ENCODE data around the gene TMSB10.
"Not testable (repeated sequence)": the region's sequence is repeated elsewhere in the genome, so short reads cannot be mapped to it uniquely, and the experiment has no call there.

The TMSB10 gene

DNA sequence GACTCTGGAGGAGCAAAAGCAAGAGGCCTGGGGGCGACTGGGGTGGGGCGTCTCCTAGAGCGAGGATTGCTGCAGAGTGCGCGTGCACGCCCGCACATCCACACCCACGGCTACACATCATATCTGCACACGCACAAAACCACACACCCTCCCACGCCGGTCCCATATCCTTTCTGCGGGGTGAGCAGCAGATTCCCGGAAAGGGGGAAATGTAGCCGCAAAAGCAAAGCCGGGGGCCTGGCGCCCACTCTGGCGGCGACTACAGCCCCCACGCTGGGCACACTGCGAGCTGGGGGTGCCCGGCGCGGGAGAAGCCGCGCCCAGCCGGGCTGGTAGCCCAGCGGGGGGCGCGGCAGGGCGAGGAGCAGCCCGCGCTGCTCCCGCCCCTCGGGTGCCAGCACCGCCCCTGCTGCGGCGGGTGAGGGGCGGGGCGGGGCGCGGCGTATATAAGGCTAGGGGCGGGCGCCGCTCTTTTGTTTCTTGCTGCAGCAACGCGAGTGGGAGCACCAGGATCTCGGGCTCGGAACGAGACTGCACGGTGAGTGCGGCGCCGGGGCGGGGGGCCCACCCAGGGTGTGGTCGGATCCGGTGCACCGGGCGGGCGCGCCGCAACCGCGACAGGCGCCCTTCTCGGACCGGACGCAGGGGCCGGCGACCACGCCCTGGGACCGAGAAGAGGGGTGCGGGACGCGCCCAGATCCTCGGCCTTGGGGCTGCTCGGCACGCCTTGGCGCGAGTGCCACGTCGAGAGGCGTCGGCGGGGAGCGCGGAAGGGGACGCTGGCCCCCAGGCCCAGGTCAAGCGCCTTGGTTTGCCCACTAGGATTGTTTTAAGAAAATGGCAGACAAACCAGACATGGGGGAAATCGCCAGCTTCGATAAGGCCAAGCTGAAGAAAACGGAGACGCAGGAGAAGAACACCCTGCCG, at the start of gene TMSB10:
Gene TMSB10 (plus strand): TSS at position 476 of the 927 bp plus-strand sequence.
- ATAC-seq = peak; percentile 74 to 77

DNA sequence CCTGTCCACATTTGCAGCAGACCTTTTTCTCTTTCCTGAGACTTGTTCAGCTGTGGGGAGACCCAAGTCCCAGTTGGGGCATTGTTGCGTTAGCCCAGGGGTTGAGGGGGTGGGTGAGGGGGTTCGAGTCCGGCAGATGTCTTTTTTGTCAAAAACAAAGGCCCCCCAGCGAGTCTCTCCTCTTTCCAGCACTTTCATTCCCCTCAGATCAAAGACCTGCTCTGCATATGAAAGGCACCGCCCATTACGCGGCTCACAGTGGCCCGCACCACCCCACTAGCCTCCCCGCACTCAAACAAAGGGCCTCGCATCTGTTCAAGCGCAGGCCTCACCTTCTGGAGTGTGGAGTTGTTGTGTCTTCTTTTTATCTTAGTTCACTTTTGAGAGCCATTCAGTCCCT, 49.7 kb upstream of the TMSB10 start:
- no peak for ATAC-seq

DNA sequence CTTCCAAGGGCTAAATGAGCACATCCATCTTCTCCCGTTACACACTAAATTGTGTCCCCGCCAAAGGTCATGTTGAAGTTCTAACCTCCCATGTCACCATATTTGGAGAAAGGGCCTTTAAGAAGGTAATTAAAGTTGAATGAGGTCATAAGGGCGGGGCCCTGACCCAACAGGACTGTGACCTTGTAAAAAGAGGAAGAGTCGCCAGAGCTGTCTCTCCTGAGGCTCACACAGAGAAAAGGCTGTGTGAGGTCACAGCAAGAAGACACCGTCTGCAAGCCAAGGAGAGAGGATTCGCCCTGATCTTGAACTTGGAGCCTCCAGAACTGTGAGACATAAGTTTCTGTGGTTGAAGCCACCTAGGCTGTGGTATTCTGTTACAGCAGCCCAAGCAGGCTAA, 48.7 kb upstream of the TMSB10 start:
- peak; percentile 86 to 90 for ATAC-seq

DNA sequence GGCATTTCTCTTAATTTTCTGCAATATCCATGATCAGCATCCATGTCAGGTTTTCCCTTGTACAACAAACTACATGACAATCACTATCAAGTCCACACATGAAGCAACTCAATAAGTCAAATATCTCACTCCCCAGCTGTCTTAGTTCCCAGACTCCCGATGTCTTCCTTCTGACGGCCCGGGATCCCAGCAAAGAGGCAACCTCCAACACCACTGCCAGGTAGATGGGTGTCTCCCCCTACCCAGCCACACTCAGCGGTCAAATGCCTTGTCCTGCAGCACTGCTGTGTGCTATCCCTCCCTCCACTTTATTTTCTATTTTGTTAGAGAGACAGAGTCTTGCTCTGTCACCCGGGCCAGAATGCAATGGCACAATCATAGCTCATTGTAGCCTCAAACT, 47.9 kb upstream of the TMSB10 start:
- no peak for ATAC-seq

DNA sequence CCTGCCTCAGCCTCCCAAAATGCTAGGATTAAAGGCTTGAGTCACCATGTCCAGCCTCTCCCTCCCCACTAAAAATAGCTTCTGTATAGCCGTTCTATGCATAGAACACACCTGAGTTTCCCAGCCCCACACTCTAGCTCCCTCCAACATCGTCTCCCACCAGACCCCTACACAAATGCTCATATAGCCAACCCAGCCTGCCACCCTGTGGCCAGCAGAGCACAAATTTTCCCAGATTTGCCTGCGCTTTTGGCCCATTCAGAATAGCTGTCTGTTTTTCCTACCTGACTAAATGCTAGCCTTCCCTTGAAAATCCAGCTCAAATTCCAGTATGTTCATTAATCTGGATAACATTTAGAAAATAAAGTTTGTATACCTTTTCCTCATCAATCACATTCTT, 47.3 kb upstream of the TMSB10 start:
- no peak for ATAC-seq

DNA sequence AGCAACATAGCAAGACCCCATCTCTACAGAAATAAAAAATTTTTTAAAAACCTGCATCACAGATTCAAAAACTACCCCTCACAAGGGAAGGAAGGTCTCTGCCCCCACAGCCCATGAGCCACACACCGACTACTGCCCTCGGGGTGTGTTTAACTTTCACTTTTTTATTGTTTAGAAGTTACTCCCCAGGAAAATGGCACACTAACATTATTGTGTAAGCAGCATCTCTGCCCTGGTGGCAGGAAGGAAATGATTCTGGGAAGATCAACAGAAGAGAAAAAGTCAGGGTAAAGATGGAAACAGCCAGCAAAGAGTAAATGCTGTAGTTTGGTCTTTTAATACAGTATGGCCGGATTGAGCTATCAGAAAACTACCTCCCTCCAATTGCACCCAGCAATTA, 46.5 kb upstream of the TMSB10 start:
- no peak for ATAC-seq

DNA sequence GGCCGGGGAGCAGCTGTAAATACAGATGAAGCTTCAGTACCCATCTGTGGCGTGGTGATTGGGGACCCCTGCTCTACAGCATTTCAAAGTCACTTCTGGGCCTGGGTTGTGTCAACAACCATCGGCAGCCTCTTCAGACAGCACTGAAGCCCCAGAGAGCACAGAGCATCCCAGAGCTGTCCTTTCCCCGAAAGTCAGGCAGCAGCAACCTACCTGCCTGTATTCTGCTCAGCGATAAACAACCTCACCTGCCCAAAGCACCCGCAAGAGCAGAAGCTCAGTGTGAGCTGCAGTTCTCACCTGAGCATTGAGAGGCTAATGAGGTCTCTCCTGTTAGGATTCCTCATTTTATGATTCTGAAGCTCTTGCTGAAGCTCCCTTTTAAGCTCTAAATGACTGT, 43.9 kb upstream of the TMSB10 start:
- no peak for ATAC-seq

DNA sequence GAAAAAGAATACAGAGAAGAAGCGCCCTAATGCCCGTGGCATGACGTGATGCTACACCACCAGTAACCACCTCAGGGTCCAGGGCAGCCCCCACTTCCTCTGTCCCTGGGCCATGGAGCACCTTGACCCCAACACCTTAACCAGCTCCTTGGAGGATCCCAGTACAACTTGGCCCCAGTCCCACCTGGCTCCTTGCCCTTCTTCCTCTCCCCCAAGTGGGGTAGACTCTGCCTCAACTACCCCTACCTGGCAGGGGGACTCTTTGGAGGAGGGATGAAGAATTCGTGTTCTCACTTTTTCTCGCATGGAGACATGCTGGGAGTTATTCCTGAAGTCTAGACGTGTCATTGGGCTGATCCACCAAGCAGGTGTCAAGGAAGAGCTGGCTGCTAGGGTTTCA, 43.5 kb upstream of the TMSB10 start:
- no peak for ATAC-seq

DNA sequence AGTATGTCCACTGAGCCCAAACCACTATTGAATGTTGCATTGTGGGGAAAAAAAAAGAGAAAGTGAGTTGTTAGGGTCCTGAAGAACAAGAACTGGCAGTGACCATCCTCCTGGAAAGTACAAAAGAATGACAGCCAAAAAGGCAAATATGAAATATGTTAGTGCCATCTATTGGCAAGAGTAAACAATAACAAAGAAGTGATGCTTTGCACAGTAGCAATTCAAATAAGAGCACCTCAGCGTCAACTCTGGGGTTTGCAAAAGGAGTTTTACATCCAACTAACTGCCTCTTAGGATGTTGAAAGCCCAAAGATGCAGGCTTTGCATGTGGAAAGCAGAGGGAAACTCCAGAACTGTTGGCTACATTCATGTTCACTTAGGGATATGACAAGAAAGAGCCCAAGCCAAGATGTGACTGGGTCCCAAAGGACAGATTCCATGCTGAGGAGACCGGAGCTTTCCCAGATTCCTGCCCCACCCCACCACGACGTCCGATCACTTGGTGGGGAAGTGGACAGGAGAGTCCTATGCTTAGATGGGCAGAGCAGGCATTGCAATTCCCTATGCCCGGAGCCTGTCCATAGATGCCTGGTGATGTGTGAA, 40.2 kb upstream of the TMSB10 start:
- peak; percentile 41 to 67 for ATAC-seq

DNA sequence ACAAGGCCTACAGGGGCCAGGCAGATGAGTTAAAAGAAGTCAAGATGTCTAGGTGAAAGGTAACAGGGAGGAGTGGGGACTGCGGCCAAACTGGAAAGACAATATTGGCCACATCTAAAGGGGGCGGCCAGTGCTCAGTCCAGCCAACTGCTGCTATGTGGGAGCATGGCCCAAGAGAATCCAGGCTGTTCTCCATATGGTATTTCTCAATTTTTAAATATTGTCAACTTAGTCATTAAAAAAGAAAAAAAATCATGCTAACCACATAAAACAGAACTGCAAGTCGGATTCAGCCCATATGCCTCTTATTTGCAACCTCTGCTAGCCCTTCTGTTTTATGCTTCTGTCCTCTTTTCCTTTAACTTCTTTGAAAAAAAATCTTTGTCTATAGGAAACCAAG, 39.3 kb upstream of the TMSB10 start:
- ATAC-seq = no peak

DNA sequence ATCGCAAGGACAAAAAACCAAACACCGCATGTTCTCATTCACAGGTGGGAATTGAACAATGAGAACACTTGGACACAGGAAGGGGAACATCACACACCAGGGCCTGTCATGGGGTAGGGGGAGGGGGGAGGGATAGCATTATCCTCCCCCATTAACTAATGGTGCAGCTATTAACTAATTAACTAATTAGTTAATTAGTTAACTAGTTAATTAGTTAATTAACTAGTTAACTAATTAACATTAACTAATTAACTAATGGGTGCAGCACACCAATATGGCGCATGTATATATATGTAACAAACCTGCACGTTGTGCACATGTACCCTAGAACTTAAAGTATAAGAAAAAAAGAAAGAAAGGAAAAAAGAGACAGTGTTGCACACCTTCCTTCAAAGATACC, 37.1 kb upstream of the TMSB10 start:
- ATAC-seq = not testable (repeated sequence)

DNA sequence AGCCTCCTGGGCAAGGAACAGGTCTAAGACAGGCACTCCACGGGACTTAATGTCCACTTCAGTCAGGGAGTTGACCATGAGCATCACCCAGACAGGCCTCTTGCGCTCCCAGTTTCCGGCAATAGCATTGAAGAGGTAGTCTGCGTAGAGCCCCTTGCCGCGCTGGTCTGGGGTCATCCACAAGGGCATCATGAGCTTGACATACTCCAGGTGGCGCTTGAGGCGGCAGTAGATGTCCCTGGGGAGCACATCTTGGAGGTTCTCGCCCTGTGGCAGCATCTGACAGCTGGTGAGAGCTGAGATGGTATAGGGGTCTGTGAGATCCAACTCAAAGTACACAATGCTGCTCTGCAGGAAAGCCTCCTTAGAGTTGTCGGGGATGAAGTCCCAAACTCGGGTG, 35.1 kb upstream of the TMSB10 start:
- ATAC-seq = no peak

DNA sequence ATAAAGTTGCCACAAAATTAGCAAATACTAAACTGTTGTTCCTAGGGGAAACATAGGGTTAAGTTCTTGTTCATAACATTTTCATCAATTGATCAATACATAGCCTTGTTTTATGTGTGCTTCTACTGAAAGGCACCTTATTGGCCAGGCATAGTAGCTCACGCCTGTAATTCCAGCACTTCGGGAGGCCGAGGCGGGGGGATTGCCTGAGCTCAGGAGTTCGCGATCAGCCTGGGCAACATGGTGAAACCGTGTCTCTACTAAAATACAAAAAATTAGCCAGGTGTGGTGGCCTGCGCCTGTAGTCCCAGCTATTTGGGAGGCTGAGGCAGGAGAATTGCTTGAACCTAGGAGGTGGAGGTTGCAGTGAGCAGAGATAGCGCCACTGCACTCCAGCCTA, 32.8 kb upstream of the TMSB10 start:
- ATAC-seq = not testable (repeated sequence)

DNA sequence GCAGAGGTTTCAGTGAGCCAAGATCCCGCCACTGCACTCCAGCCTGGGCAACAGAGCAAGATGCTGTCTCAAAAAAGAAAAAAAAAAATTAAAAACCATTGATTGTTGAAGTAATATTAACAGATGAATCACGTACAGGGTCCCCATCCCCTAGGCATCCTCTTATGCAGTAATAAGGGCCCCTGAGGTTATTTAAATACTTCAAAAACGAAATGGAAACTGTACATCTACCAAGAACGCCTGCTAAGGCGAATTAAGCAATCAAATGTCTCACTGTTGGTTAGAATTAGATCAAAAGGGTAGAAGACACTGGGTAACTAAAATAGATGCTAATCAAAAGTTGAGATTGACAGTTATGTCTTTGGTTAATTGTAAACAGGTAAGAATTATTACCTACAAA, 32.1 kb upstream of the TMSB10 start:
- ATAC-seq = peak; percentile 73 to 81

DNA sequence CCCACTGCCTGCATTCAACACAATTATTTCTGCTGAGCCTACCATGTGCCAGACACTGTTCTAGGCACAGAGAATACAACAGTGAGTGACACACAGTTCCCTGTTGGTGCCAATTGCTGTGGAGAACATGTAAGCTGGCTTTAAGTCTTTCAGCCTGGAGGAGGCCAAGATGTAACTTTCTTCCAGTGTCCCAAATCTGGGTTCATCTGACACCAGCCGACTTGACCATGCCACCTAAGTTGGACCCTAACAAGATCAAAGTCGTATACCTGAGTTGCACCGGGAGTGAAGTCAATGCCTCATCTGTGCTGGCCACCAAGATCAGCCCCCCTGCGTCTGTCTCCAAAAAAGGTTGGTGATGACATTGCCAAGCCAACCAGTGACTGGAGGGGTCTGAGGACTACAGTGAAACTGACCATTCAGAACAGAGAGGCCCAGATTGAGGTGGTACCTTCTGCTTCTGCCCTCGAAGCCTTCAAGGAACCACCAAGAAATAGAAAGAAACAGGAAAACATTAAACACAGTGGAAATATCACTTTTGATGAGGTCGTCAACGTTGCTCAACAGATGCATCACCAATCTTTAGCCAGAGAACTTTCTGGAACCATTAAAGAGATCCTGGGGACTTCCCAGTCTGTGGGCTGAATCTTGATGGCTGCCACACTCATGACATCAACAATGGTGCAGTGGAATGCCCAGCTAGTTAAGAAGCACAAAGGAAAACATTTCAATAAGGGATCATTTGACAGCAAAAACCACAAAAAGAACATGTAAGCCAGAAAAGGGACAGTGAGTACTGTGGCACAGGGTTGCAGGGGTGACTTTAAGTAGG, 30.9 kb upstream of the TMSB10 start:
- no peak for ATAC-seq

DNA sequence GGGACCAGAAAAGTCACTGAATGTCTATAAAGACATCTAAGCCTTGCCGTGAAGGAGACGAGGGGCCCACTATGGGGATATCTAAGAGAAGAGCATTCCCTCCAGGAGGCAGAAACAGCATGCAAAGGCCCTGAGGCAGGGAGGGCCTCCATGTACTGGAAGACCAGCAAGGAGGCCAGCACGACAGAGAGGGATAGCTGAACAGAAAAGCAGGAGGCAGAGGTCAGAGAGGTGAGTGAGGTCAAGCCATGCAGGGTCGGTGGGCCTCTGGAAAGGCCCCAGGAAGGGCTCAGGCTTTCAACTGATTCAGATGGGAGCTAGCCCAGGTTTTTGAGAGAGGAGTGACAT, 30.3 kb upstream of the TMSB10 start:
- no peak for ATAC-seq

DNA sequence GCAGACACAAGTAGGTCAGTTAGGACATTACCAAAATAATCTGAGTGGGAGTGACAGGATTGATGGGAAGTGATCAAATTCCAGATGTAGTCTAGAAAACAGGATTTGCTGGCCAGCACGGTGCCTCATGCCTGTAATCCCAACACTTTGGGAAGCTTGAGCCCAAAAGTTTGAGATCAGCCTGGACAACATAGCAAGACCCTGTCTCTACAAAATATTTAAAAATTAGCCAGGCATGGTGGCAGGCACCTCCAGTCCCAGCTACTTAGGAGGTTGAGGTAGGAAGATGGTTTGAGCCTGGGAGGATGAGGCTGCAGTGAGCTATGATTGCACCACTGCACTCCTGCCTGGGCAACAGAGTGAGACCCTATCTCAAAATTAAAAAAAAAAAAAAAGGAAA, 29.8 kb upstream of the TMSB10 start:
- ATAC-seq = not testable (repeated sequence)

DNA sequence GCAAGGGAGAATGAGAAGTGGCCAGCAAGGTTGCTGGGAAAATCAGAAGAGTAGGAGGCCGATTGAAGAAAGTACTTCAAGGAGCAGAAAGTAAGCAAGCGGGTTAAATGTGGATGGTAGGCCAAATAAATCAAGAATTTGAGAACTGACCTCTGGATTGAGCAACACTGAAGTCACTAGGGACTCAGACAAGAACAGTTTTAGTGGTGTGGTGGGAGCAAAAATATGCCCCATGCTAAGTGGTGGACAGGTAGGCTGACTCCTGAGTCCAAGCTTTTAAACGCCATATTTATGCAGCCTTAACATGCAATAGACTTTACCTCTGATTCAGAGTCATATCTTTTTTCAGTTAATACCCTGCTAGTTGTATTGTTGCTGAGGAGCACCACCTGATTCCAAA, 29.1 kb upstream of the TMSB10 start:
- no peak for ATAC-seq

DNA sequence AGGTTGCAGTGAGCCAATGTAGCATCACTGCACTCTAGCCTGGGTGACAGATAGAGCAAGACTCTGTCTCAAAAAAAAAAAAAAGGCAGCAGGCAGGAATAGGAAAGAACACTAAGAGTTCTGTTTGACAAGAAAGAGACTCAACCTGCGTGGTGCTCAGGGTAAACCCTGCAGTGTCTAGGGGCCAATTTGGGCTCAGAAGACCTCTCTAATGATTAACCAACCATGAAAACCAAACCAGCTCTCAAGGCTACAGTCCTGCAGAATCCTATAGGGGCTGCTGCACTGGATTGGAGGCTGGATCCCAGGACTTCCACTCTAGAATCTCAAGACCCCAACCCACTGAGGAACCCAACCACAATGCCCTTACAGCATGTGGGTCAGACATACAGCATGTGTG, 27.0 kb upstream of the TMSB10 start:
- no peak for ATAC-seq

DNA sequence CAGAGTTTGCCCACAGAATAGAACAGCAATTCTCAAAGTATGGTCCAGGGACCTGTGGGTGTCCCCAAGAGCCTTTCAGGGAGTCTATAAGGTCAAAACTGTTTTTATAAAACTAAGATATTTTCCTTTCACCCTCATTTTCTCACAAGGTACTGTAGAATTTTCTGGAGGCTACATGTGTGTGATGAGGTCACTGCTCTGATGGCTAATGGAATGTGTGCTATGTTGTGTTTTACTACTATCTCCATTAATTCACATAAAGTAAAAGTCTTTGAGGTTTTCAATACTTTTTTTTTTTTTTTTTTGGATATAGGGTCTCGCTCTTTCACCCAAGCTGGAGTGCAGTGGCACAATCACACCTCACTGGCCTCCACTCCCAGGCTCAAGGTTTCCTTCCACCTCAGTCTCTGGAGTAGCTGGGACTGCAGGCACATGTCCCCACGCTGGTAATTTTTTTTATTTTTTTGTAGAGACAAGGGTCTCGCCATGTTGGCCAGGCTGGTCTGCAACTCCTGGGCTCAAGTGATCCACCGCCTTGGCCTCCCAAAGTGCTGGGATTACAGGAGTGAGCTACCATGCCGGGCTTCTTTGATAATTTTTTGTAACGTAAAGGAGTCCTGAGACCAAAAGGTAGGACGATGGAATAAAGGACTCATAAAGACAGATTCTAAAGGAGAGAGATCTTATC, 26.4 kb upstream of the TMSB10 start:
- no peak for ATAC-seq

DNA sequence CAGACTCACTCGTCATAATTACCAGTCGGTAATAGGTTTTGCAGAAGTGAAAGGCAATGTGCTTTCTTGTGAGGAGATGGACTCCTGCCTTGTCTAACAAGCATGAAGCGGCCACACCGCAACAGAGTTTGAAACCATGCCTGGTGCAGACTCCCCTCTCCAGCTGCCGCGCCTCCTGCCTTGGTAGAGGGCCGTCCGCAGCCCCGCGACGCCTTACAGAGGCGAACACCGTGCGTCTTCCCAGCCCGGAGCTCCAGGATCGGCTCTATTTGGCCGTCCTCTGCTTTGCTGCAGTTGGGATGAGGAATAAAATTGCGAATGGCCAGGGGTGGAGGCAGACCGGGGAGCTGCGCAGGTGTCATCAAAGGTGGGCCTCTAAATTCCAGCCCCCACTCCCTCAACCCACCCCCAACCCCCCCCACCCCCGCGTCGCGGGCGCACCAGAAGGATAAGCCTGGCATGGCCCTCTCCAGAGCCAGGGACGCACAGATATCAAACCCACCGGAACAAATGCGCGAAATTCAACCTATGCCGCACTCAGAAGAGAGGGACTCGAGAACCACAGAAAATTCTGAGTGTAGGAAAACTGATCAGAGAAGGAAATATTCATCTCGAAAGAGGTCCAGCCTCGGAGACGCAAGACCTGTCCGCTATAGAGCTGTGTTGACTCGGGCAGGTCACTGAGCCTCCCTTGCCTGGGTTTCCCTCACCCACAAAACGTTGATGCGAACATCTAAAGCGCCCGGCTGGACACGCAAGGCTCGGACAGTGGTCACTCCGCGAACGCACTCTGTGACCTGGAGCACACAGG, 25.7 kb upstream of the TMSB10 start:
- peak in 1 of 2 donors; percentile 8 for ATAC-seq

DNA sequence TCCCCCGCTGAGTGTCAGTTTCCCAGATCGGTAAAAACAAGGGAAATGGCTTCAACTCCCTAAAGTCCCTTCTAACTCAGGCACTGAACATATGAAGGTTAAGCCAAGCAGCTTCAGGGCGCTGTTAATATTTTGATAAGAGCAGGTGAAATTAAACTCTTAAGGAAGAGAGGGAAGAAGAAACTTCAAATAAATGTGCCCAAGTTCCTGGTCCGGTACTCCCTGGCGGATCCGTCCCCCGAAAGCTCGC, 25.1 kb upstream of the TMSB10 start:
- ATAC-seq = no peak
